MCF 10A (cell line): Measurements from ENCODE around the gene LATS2. TPM values are rescaled to one million over a fixed set of nuclear protein-coding genes. Genes with fewer than 3 reads are reported as not detected.

Source experiments
- BruUV-seq: library from RNA; stranded (reverse); fragments of 400-500 nt; replicated peaks from 2 replicates; lab custom pipeline; 2021; lab: Mats Ljungman, UMichigan
- CTCF ChIA-PET: fragments of 300-600 bp; sonication (Branson Sonifier 250); formaldehyde crosslinking; extraction: SDS; loops from one replicate; lab custom pipeline; 2021; ENCODE audit warnings: antibody characterized with exemption, inconsistent platforms; lab: Yijun Ruan, JAX
- POLR2A ChIA-PET: fragments of 300-600, 350-650 bp; sonication (Branson Sonifier 250); formaldehyde crosslinking; extraction: SDS; loops from one replicate; lab custom pipeline; 2020; ENCODE audit warnings: antibody characterized with exemption, inconsistent platforms; lab: Yijun Ruan, JAX
- DNase-seq: peaks from one replicate; pipeline ENCODE4 v3.0.0-alpha.2; 2018; ENCODE audit not compliant: unreplicated experiment
- H3K27ac Mint-ChIP-seq: one replicate; pipeline ENCODE4 v1.8.0; 2022; ENCODE audit warnings: mild to moderate bottlenecking, low read depth, mixed read lengths; ENCODE audit not compliant: unreplicated experiment
- H3K27me3 Mint-ChIP-seq: one replicate; pipeline ENCODE4 v1.8.0; 2022; ENCODE audit warnings: mixed read lengths; ENCODE audit not compliant: insufficient read depth, unreplicated experiment
- H3K36me3 Mint-ChIP-seq: one replicate; pipeline ENCODE4 v1.8.0; 2022; ENCODE audit warnings: mild to moderate bottlenecking, moderate library complexity, mixed read lengths; ENCODE audit not compliant: insufficient read depth, unreplicated experiment
- H3K4me1 Mint-ChIP-seq: one replicate; pipeline ENCODE4 v1.8.0; 2022; ENCODE audit warnings: mixed read lengths; ENCODE audit not compliant: insufficient read depth, unreplicated experiment
- H3K4me3 Mint-ChIP-seq: one replicate; pipeline ENCODE4 v1.8.0; 2022; ENCODE audit warnings: mild to moderate bottlenecking, moderate library complexity, mixed read lengths; ENCODE audit not compliant: unreplicated experiment
- H3K9me3 Mint-ChIP-seq: one replicate; pipeline ENCODE4 v1.8.0; 2022; ENCODE audit warnings: mixed read lengths; ENCODE audit not compliant: unreplicated experiment
- CTCF ChIP-seq: fragments of 200-600 bp; IDR thresholded peaks from one replicate; pipeline ENCODE4 v1.8.0; 2022; ENCODE audit warnings: antibody characterized with exemption, mild to moderate bottlenecking; ENCODE audit not compliant: unreplicated experiment
- intact Hi-C: fragments of 100-400 bp; cut with micrococcal nuclease; formaldehyde crosslinking; loops from 2 replicates; pipeline ENCODE4 v1.14.1; 2022
- total RNA-seq: library from RNA; stranded (reverse); gene quantifications from 2 replicates; pipeline ENCODE4 v1.2.3, GENCODE V29; 2022

LATS2 gene
- total RNA-seq, 1 experiment from 2014 or later: 32.3 TPM

DNA sequence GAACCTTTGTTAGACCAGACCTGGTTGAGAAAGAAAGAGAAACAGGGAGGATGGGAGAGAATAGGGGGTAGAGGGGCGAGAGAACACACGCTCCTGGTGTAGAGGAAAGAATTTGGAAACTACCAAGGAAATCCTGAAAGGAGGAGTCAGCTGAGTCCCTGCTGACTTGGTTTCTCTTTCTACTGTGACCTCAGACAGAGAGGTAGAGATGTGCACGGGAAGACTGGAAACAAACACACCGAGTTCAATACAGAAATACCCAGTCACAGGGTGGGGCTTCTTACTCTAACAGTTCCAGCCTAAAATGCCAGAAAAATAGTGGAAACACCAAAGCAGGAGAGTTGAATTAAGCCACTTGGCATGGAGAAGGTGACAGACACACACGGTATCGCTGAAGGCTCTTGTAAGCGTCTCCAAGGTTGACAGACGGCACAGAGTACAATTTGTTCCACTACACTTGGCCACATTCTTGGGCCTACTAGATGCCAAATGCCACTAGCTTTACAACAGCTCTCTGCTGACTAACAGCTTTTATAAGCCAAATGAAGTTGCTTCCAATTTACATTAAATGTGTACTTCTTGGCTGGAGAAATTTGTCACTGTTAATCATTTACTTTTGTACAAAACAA is 28.1 kb downstream of the LATS2 start:
- Mint-ChIP-seq H3K36me3 (peaks cover 23% of the 10 kb centered on the region), H3K9me3 (no peaks in the 10 kb centered on the region), H3K27ac (peak overlapping the region; percentile 97), H3K4me3 (peak overlapping the region; percentile 72), H3K27me3 (no peaks in the 10 kb centered on the region), H3K4me1 (peaks cover 39% of the 10 kb centered on the region)
- no TSS peak for BruUV-seq
- no peak for TF ChIP-seq CTCF
- CTCF ChIA-PET: interaction anchor here (0.6 to 1.1 kb wide), 3 partner anchors 11 to 99 kb away, joined by 3 read pairs; no protein-coding TSS in a partner anchor
- POLR2A ChIA-PET: interaction anchor here (0.7 to 5.1 kb wide), 10 partner anchors 10 to 426 kb away, joined by 3 to 35 read pairs (median 6); partner anchors contain the start of genes LATS2 and ZDHHC20
- peak; percentile 44 for DNase-seq
- intact Hi-C loops: no loop called here

DNA sequence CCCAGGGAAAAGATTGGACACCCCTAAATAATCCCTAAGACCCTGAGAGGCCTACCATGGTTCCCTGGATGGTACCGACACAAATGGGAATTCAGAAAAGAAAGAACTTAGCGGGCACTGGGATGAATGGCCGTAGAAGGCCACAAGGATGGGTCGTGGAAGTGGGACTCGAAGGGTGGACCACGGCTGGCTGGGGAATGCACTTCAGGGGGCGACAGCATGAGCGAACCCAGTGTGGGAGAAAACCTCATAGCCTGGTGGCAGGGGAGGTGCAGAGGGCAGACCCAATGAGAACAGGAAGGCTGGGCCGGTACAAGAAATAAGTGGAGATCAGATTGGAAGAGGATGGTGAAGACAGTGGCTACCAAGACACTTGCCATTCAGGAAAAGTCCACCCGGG is 28.7 kb downstream of the LATS2 start:
- no peaks in the 10 kb centered on the region for H3K27me3 Mint-ChIP-seq
- no TSS peak for BruUV-seq
- POLR2A ChIA-PET: interaction anchor here (1.4 to 5.1 kb wide), 5 partner anchors 11 to 38 kb away, joined by 7 to 35 read pairs (median 15); partner anchors contain the start of gene LATS2
- CTCF ChIA-PET: interaction anchor here (0.7 to 1.1 kb wide), 3 partner anchors 10 to 101 kb away, joined by 3 to 4 read pairs (median 3); no protein-coding TSS in a partner anchor
- no peaks in the 10 kb centered on the region for H3K9me3 Mint-ChIP-seq
- H3K4me3 Mint-ChIP-seq: peak overlapping the region; percentile 72
- intact Hi-C loops: no loop called here
- H3K36me3 Mint-ChIP-seq: peaks cover 23% of the 10 kb centered on the region
- DNase-seq: no peak
- H3K4me1 Mint-ChIP-seq: peaks cover 39% of the 10 kb centered on the region
- H3K27ac Mint-ChIP-seq: peak overlapping the region; percentile 97
- no peak for TF ChIP-seq CTCF

DNA sequence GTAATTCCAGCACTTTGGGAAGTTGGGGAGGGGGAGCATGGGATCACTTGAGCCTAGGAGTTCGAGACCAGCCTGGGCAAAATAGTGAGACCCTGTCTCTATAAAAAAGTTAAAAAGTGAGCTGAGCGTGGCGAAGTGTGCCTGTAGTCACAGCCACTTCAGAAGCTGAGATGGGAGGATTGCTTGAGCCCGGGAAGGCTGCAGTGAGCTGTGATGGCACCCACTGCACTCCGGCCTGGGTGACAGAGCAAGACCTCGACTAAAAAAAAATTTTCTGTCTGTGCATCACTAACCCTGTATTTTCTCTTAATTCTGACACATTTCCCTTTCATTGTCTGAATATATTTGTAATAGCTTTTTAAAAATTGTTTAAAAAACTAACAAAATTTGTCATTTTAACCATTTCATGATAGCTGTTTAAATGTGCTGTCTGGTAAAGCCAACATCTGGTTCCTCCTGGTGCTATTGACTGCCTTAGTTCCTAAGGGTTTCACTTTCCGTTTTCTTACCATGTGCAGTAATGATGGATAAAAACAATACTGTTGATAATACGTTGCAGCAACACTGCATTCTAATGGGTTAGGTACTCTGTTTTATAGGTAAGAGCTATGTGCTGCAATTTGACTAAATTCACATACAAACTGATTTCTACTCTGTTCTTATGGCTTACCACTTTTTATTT is 29.7 kb downstream of the LATS2 start:
- Mint-ChIP-seq H3K36me3 (peaks cover 19% of the 10 kb centered on the region), H3K4me1 (peaks cover 39% of the 10 kb centered on the region), H3K27me3 (no peaks in the 10 kb centered on the region), H3K4me3 (no peak overlapping the region), H3K9me3 (no peaks in the 10 kb centered on the region), H3K27ac (peak overlapping the region; percentile 97)
- intact Hi-C loops: no loop called here
- no peak for TF ChIP-seq CTCF
- DNase-seq: no peak
- ChIA-PET CTCF (interaction anchor here (0.6 to 1.1 kb wide), 5 partner anchors 12 to 215 kb away, joined by 3 to 4 read pairs (median 3); no protein-coding TSS in a partner anchor), POLR2A (interaction anchor here (0.5 to 5.1 kb wide), 5 partner anchors 10 to 1267 kb away, joined by 4 to 35 read pairs (median 5); no protein-coding TSS in a partner anchor)
- BruUV-seq: no TSS peak

DNA sequence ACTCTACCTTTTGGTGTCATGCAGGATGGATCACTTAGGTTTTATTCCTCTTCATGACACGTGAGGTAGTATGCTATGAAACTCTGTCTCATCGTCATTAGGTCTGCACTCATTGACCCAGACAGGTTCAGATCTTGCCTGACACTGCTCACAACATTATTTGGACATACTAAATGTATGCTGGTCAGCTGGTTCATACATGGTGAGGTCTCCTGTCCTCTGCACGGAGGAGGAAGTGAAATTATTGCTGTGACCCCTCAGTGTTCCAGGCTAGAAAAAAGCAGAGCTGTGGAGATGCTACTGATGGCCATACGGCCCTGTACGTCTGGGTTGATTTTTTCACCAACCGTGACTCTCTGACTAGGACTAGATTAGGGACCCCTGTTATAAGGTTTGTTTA is 35.8 kb downstream of the LATS2 start:
- CTCF ChIA-PET: interaction anchor here (0.6 to 0.9 kb wide), 2 partner anchors 9 to 82 kb away, joined by 3 read pairs; no protein-coding TSS in a partner anchor
- no peak for TF ChIP-seq CTCF
- intact Hi-C loops: no loop called here
- DNase-seq: no peak
- Mint-ChIP-seq H3K36me3 (peaks cover 44% of the 10 kb centered on the region), H3K4me1 (no peaks in the 10 kb centered on the region), H3K27ac (no peak overlapping the region), H3K27me3 (no peaks in the 10 kb centered on the region), H3K4me3 (no peak overlapping the region), H3K9me3 (no peaks in the 10 kb centered on the region)
- POLR2A ChIA-PET: no interaction called here
- no TSS peak for BruUV-seq
